Measurements from ENCODE around the gene IDNK. TPM values are rescaled to one million over a fixed set of nuclear protein-coding genes. Genes with fewer than 3 reads are reported as not detected.
A peak's percentile ranks its signal among the peaks of the same experiment; 100 is the strongest.

The IDNK gene
- total and polyA plus RNA-seq, 2 of the 4 experiments (the other 2 are of a cell fraction) = 1.4 to 2.3 TPM

DNA sequence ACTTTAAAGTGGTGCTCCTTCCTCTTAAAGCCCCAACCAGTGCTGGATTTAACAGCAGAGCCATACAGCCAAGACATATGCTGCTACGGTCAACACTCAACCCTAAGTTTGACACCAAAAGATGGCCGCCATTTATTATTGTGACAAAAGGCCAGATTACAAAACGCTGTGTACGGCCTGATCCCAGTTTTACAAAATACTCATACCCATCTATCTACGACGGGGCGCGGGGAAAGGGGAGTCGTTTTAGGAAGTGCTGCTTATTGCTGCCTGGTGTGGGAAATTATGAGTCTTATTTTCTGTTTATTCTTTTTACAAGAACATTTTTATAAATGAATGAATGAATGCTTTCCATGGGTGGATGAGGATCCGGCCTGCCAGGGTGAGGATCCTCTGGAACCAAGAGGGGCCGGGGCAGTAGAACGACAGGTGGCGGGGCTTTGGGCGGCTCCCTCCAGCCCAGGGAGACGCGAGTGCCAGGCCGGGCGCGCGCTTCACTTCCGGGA, 457 bp upstream of the IDNK start:
- Histone ChIP-seq H3K9me3 (ENCODE audit: control insufficient read depth, insufficient read depth, low read length) (no peaks in the 10 kb centered on the region), H3K23ac (ENCODE audit: low read depth, low read length) (no peak overlapping the region), H2BK120ac (ENCODE audit: low read depth, low read length) (no peak overlapping the region), H2AK5ac (ENCODE audit: low read depth, low read length) (no peak overlapping the region), H3K27me3 (ENCODE audit: control insufficient read depth, insufficient read depth, low read length) (no peaks in the 10 kb centered on the region), H3K27ac (ENCODE audit: insufficient read depth, low read length) (peak overlapping the region; percentile 75), H3K14ac (replicated peaks; ENCODE audit: low read depth, low read length) (no peak overlapping the region), H3K56ac (ENCODE audit: extremely low read depth, insufficient read depth, low read length) (0 out of 2 replicates have a peak overlapping the region, but pooled peaks have one; percentile 19), H2AFZ (replicated peaks; ENCODE audit: low read length, poor library complexity) (peak overlapping the region; percentile 97), H2BK5ac (ENCODE audit: low read depth, low read length, poor library complexity, severe bottlenecking) (no peak overlapping the region), H2AK9ac (replicated peaks; ENCODE audit: low read depth, low read length, poor library complexity) (peak overlapping the region; percentile 89), H3K9me1 (ENCODE audit: insufficient read depth, low read length) (no peaks in the 10 kb centered on the region; the same call in 1 of the 2 replicates), H3K79me1 (ENCODE audit: low read depth in 1 of 2, low read length in 2 of 2) (peaks cover 3 to 11% of the 10 kb centered on the region in 2 experiments; a peak in 2 of 4 replicates), H3K4me3 (ENCODE audit: insufficient read depth, low read depth, low read length) (peak overlapping the region; percentile 83), H2BK20ac (ENCODE audit: low read depth, low read length) (no peak overlapping the region), H3K9ac (ENCODE audit: low read depth, low read length) (peak overlapping the region; percentile 93), H4K20me1 (ENCODE audit: insufficient read depth, low read length) (no peaks in the 10 kb centered on the region), H3K4ac (ENCODE audit: low read depth, low read length) (no peak overlapping the region), H2BK15ac (ENCODE audit: low read depth, low read length) (no peak overlapping the region), H4K5ac (ENCODE audit: low read depth, low read length) (peak overlapping the region; percentile 55), H4K91ac (ENCODE audit: insufficient read depth, low read depth, low read length) (peak overlapping the region; percentile 65), H3K18ac (ENCODE audit: low read depth, low read length) (peak overlapping the region; percentile 24; the same call in 1 of the 2 replicates), H4K8ac (ENCODE audit: low read depth in 2 of 2, low read length in 2 of 2) (peak overlapping the region; percentile 80), H3K4me2 (ENCODE audit: low read depth, low read length) (peak overlapping the region; percentile 73), H3K4me1 (ENCODE audit: control insufficient read depth, insufficient read depth, low read length) (peaks cover 3% of the 10 kb centered on the region; the same call in 1 of the 2 replicates), H3K36me3 (ENCODE audit: control insufficient read depth, insufficient read depth, low read length) (peaks cover 4% of the 10 kb centered on the region; the same call in 1 of the 2 replicates)
- dilution Hi-C loops (cut with HindIII; ENCODE audit: low sequenced_read_pairs, unreplicated experiment) (no loop called here), intact Hi-C loops (cut with micrococcal nuclease) (no loop called here), in situ Hi-C loops (cut with MboI; ENCODE audit: low sequenced_read_pairs) (loop anchor here (10.0 kb wide), 1 partner anchor 292 kb away; no protein-coding TSS in a partner anchor)
- 7% methylated on average over 8 of the region's 21 CpGs; no CpG with 5 or more reads in 1 of the 2 experiments for WGBS, 2 experiments (ENCODE audit: extremely low coverage in 2 of 2, insufficient read length in 1 of 2)
- ChIA-PET CTCF (no interaction called here), POLR2A (ENCODE audit: unreplicated experiment) (no interaction called here)
- no peak for TF ChIP-seq NFE2L2 (IDR thresholded peaks at IDR 0.05; ENCODE audit: low read depth, low read length)
- no peak for TF ChIP-seq CEBPB (IDR thresholded peaks at IDR 0.05; ENCODE audit: low read depth, low read length)
- no peak for TF ChIP-seq MAZ (IDR thresholded peaks at IDR 0.05; ENCODE audit: borderline replicate concordance, low read depth, low read length)
- TF ChIP-seq, protein P1, sequence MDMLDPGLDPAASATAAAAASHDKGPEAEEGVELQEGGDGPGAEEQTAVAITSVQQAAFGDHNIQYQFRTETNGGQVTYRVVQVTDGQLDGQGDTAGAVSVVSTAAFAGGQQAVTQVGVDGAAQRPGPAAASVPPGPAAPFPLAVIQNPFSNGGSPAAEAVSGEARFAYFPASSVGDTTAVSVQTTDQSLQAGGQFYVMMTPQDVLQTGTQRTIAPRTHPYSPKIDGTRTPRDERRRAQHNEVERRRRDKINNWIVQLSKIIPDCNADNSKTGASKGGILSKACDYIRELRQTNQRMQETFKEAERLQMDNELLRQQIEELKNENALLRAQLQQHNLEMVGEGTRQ (IDR thresholded peaks at IDR 0.05; ENCODE audit: low read depth, low read length) = no peak
- no peak for TF ChIP-seq RFX5 (IDR thresholded peaks at IDR 0.05; ENCODE audit: low read depth, low read length)
- TF ChIP-seq MAFK (IDR thresholded peaks at IDR 0.05; ENCODE audit: low read depth, low read length) = no peak
- TF ChIP-seq BHLHE40 (IDR thresholded peaks at IDR 0.05; ENCODE audit: low read depth, low read length) = no peak
- ATAC-seq (ENCODE audit: low read depth) (no peak), DNase-seq (no peak)
- no TSS peak for BruUV-seq (replicated peaks)
